ENCODE data around the gene VPS13D. TPM values are rescaled to one million over a fixed set of nuclear protein-coding genes. Genes with fewer than 3 reads are reported as not detected.

The VPS13D gene
- total RNA-seq, 1 donor from 2014 or later: 77.8 TPM

DNA sequence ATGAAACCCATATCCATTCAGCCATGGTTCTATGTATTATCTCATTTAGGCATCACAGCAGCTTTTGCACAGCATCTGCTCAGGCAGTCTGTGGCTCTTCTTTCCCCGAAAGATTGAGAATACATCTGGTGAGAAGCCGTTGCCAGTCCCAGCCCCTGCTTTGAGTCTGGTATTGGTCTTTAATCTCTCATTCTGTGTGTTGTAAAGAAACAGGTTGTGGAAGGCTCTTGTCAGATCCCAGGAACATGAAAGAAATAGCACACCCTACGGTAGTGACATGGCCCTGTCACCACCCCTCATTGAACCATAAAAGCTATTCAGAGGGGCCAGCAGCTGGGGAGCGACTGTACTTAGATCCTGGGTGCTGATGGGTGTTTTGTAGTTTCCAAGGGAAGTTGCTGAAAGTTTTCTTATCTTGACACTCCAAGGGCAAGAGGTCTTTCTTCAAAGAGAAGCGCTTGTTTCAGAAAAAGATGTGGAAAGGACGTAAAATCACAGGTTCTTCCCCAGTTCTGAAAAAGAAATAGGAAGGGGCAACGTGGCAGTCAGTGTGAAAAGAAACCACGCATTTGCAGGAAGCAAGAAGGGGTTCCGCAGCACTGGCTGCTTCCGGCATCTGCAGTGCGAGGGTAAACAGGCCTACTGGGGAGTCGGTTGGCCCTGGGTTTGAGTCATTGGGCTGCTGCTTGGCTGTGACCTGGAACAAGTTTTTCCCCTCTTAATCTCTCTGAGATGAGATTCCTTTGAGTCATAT is 243.1 kb downstream of the VPS13D start:
- H3K4me3 Mint-ChIP-seq: no peak overlapping the region
- H3K4me1 Mint-ChIP-seq: peaks cover 91% of the 10 kb centered on the region
- TF ChIP-seq, protein P1, sequence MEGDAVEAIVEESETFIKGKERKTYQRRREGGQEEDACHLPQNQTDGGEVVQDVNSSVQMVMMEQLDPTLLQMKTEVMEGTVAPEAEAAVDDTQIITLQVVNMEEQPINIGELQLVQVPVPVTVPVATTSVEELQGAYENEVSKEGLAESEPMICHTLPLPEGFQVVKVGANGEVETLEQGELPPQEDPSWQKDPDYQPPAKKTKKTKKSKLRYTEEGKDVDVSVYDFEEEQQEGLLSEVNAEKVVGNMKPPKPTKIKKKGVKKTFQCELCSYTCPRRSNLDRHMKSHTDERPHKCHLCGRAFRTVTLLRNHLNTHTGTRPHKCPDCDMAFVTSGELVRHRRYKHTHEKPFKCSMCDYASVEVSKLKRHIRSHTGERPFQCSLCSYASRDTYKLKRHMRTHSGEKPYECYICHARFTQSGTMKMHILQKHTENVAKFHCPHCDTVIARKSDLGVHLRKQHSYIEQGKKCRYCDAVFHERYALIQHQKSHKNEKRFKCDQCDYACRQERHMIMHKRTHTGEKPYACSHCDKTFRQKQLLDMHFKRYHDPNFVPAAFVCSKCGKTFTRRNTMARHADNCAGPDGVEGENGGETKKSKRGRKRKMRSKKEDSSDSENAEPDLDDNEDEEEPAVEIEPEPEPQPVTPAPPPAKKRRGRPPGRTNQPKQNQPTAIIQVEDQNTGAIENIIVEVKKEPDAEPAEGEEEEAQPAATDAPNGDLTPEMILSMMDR (IDR thresholded peaks at IDR 0.05; ENCODE audit: unreplicated experiment): no peak
- H3K27me3 Mint-ChIP-seq (ENCODE audit: low read depth): no peaks in the 10 kb centered on the region
- DNase-seq (ENCODE audit: low spot score in 2 of 2, unreplicated experiment in 2 of 2): no peak
- peak overlapping the region; percentile 98 for H3K27ac Mint-ChIP-seq
- H3K9me3 Mint-ChIP-seq: no peaks in the 10 kb centered on the region
- peaks cover 3% of the 10 kb centered on the region for H3K36me3 Mint-ChIP-seq

GRCh38 chr1:12473596-12474362 is 243.9 kb downstream of the VPS13D start:
- Mint-ChIP-seq H3K9me3 (no peaks in the 10 kb centered on the region), H3K4me1 (peaks cover 92% of the 10 kb centered on the region), H3K27me3 (ENCODE audit: low read depth) (no peaks in the 10 kb centered on the region), H3K4me3 (no peak overlapping the region), H3K36me3 (no peaks in the 10 kb centered on the region), H3K27ac (peak overlapping the region; percentile 98)
- TF ChIP-seq, protein P1 (IDR thresholded peaks at IDR 0.05; ENCODE audit: unreplicated experiment): no peak
- no peak for DNase-seq (ENCODE audit: low spot score in 2 of 2, unreplicated experiment in 2 of 2)

DNA sequence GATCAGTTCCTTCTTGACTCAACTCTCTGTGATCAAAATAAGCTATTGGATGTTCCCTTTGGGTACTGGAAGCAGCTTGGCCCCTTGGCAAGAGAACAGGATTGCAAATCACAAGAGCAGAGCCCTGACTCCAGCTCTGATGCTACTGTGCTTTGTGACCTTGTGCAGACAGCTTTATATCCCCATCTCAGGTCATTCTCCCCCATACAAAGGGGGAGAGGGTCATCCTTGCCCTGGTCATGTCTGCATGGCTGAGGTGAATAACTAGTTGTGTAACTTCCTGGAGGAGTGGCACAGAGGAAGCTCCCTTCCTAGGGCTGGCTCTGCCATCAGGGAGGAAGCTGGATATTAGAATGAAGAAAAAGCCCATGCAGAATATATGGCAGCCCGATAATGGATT is 245.3 kb downstream of the VPS13D start:
- no peak overlapping the region for H3K4me3 Mint-ChIP-seq
- H3K27me3 Mint-ChIP-seq (ENCODE audit: low read depth): no peaks in the 10 kb centered on the region
- peaks cover 94% of the 10 kb centered on the region for H3K4me1 Mint-ChIP-seq
- no peaks in the 10 kb centered on the region for H3K9me3 Mint-ChIP-seq
- peaks cover 2% of the 10 kb centered on the region for H3K36me3 Mint-ChIP-seq
- H3K27ac Mint-ChIP-seq: peak overlapping the region; percentile 98
- TF ChIP-seq, protein P1 (IDR thresholded peaks at IDR 0.05; ENCODE audit: unreplicated experiment): no peak
- DNase-seq (ENCODE audit: low spot score in 2 of 2, unreplicated experiment in 2 of 2): no peak

GRCh38 chr1:12475530-12475934 is 245.7 kb downstream of the VPS13D start:
- peak overlapping the region; percentile 98 for H3K27ac Mint-ChIP-seq
- peaks cover 94% of the 10 kb centered on the region for H3K4me1 Mint-ChIP-seq
- TF ChIP-seq, protein P1 (IDR thresholded peaks at IDR 0.05; ENCODE audit: unreplicated experiment): no peak
- H3K9me3 Mint-ChIP-seq: no peaks in the 10 kb centered on the region
- H3K36me3 Mint-ChIP-seq: peaks cover 3% of the 10 kb centered on the region
- H3K4me3 Mint-ChIP-seq: no peak overlapping the region
- no peaks in the 10 kb centered on the region for H3K27me3 Mint-ChIP-seq (ENCODE audit: low read depth)
- no peak for DNase-seq (ENCODE audit: low spot score in 2 of 2, unreplicated experiment in 2 of 2)

GRCh38 chr1:12475947-12476346 is 246.1 kb downstream of the VPS13D start:
- DNase-seq (ENCODE audit: low spot score in 2 of 2, unreplicated experiment in 2 of 2): no peak
- peak overlapping the region; percentile 98 for H3K27ac Mint-ChIP-seq

More at GRCh38 chr1:12475947-12476346, 246.1 kb downstream of the VPS13D start:
- TF ChIP-seq, protein P1 (IDR thresholded peaks at IDR 0.05; ENCODE audit: unreplicated experiment): no peak
- no peaks in the 10 kb centered on the region for H3K27me3 Mint-ChIP-seq (ENCODE audit: low read depth)
- H3K36me3 Mint-ChIP-seq: peaks cover 3% of the 10 kb centered on the region
- no peaks in the 10 kb centered on the region for H3K9me3 Mint-ChIP-seq
- peaks cover 93% of the 10 kb centered on the region for H3K4me1 Mint-ChIP-seq
- H3K4me3 Mint-ChIP-seq: no peak overlapping the region

All from mesothelial cell of epicardium (in vitro differentiated cells).